ENCODE data around the gene SRP9.

DNA sequence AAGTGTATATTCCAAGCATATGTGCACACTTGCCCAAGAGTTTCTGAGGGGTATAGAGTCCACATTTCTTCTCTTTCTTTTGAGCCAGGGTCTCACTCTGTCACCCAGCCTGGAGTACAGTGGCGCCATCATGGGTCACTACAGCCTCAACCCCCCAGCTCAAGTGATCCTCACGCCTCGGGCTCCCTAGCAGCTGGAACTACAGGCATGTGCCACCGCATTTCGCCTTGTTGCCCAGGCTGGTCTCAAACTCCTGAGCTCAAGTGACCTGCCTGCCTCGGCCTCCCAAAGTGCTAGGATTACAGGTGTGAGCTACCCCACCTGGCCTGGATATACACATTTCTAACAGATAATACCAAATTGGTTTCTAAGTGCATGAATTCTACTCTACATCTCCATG lies 17.1 kb upstream of the SRP9 start:
- TF ChIP-seq, protein P1, sequence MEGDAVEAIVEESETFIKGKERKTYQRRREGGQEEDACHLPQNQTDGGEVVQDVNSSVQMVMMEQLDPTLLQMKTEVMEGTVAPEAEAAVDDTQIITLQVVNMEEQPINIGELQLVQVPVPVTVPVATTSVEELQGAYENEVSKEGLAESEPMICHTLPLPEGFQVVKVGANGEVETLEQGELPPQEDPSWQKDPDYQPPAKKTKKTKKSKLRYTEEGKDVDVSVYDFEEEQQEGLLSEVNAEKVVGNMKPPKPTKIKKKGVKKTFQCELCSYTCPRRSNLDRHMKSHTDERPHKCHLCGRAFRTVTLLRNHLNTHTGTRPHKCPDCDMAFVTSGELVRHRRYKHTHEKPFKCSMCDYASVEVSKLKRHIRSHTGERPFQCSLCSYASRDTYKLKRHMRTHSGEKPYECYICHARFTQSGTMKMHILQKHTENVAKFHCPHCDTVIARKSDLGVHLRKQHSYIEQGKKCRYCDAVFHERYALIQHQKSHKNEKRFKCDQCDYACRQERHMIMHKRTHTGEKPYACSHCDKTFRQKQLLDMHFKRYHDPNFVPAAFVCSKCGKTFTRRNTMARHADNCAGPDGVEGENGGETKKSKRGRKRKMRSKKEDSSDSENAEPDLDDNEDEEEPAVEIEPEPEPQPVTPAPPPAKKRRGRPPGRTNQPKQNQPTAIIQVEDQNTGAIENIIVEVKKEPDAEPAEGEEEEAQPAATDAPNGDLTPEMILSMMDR (IDR thresholded peaks at IDR 0.05): no peak
- TF ChIP-seq POLR2AphosphoS5 (IDR thresholded peaks at IDR 0.05; ENCODE audit: low read depth, low read length): no peak

Data from SK-N-SH (cell line).